RKO (cell line): ENCODE measurements around the gene TSSK3.
A peak's percentile ranks its signal among the peaks of the same experiment; 100 is the strongest.
"Not testable (repeated sequence)": the region's sequence is repeated elsewhere in the genome, so short reads cannot be mapped to it uniquely, and the experiment has no call there.

Experiments used
- DNase-seq: peaks from one replicate; pipeline ENCODE4 v3.0.0-alpha.2; 2016; ENCODE audit warnings: low spot score

TSSK3 gene

GRCh38 chr1:32363713-32364112 lies 1.4 kb downstream of the TSSK3 start:
- DNase-seq: no peak

GRCh38 chr1:32364836-32365235 lies 2.5 kb downstream of the TSSK3 start:
- no peak for DNase-seq

DNA sequence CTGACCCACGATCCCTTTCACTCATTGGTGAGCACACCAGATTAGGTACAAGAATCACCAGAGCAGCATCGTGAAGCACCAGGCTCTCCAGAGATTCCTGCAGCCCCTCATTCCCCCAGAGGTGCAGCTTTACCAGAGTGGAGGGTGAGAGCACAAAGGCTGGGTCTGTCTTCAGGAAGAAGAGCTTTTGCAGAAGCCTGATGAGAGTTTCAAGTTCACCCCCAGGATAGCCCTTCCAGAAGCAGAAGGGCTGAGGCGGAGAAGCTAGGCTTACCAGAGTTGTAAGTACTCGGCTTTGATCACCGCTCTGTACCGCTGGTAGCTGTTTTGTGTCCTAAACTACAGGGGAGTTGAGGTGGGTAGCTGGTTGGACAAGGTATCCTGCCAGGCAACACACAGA lies 3.1 kb downstream of the TSSK3 start:
- no peak for DNase-seq

DNA sequence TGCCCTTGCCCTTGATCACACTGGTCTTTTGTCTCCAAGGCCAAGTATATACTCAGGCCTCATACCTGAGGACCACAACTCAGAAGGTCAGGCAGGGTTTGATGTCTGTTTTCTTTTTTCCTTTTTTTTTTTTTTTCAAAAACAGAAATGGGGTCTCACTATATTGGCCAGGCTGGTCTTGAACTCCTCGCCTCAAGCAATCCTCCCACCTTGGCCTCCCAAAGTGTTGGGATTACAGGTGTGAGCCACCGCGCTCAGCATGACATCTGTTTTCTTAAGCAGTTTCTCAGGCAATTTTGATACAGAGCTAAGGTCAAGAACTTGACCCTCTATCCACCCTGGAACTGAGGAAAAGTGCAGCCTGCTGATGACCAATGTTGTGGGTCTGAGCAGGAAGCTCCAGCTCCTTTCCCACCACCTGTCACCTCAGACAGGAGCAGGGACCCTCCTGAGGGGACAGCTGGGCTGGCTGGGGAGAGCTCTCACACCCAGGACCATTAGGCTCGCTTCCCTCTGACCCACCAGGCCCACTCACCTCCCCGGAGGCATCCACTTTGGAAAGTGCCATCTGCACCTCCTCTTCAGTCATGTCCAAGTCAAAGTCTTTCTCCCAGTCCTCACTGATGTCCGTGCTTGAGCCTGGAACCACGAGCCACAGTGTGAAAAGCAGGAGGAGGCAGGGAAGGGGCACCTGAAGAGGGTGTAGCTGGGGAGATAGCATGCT lies 5.7 kb downstream of the TSSK3 start:
- no peak for DNase-seq

- DNase-seq: no peak
These were observed 9.9 kb downstream of the TSSK3 start for GRCh38 chr1:32372149-32372756.

GRCh38 chr1:32373996-32374592 lies 11.8 kb downstream of the TSSK3 start:
- DNase-seq: no peak

GRCh38 chr1:32376199-32376598 lies 13.9 kb downstream of the TSSK3 start:
- DNase-seq: no peak

GRCh38 chr1:32377541-32378220 lies 15.3 kb downstream of the TSSK3 start:
- no peak for DNase-seq

GRCh38 chr1:32380057-32380456 lies 17.7 kb downstream of the TSSK3 start:
- DNase-seq: no peak

GRCh38 chr1:32386676-32387392 lies 24.5 kb downstream of the TSSK3 start:
- DNase-seq: no peak

DNA sequence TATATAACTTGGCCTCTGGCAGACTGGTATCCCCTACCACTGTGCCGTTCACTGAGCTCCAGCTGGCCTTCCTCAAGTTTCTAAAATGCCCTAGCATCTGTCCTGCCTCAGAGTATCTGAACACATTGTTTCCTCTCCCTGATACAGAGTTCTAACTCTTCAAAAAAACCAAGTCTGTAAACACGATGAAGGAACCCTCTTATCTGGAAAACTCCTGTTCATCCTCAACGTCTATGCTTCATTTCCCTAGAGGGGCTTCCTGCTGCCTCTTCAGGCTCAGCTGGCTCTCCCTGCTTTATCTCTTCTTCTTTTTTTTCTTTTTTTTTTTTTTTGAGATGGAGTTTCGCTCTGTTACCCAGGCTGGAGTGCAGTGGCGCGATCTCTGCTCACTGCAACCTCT lies 26.3 kb downstream of the TSSK3 start:
- no peak for DNase-seq

- no peak for DNase-seq
These were observed 28.8 kb downstream of the TSSK3 start for GRCh38 chr1:32390904-32391870.

DNA sequence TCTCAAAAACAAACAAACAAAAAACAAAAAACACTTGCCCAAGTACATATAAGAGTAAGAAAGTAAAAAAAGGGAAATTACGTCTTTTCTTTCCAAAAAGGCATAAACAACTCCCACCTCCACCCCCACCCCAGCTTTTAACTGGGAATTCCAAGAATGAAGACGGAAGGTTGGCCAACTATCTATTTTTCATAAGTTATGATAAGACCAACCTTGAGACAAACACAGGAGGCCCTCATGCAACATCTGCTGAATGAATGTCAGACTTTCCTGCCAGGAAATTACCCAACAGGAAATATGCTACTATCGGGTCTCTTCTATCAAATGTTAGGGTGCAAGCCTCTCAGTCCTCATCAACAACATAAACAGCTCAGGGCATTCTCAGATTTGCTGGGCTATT lies 30.0 kb downstream of the TSSK3 start:
- DNase-seq: no peak

DNA sequence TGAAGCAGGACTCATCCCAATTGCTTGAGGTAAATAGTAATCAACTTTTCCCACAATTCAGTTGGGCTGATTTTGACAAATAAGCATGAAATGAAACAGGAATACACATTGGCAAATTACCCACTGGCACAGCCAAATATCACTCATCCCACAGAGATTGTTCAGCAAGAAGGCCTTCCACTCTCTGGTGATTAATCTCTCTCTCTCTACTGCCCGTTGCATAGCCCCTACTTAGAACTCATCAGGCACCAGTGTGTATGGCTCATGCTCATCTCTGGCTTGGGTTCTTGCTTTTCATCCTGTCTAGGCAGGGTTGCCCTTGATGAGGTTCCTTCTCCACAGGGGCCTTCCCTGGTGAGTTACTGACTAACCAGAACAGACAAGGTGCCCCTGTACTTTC lies 30.8 kb downstream of the TSSK3 start:
- peak; percentile 78 for DNase-seq

DNA sequence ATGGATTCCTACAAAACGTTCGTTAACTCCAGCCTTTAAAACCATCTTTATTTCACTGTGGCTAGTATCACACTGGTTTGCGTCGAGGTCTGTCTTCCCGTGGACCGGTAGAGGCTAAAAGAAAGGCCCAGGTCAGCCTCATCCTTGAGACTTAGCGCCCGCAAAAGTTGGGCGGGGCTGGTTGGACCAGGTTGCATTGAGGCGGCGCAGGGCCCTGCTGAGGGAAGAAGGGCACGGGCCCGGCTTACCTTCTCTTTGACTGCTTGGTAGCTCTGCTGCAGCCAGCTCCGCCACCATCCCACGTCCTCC lies 31.4 kb downstream of the TSSK3 start:
- DNase-seq: peak; percentile 57

DNA sequence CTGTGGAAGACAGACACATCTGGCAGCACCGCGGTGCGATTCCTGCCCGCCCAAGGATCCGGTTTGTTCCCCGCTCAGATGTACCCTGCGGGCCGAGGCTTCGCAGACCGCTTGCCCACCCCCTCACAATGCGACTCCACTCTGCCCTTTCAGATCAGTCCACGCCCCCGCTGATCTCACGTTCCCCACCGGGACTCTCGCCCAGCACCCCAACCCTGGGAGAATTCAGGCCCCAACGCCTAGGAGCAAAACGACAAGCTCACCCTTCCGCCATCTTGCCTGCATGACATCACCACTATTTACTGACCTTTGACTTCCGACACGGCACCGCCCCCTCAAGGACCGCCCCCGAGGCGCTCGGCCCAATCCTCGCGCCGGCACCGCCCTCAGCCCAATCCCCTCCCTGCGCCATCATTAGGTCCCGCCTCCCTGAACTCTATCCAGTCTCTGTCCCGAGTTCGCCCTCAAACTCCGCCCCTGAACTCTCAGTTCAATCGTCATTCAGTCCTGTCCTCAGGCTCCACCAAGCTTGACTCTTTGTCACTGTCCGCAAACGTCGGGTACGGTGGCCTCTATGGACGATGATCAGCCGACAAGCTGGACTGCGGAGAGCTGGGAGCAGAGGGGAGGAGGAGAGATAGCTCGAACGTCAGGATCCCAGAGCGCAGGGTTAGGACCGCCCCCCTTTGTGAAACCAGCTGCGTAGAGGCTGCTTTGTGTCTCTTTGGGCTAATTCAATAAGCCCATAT lies 32.0 kb downstream of the TSSK3 start, which contains the start of gene BSDC1:
TSS of gene BSDC1 (minus strand) at position 301 of the 749 bp plus-strand sequence. CDS start at position 274, 27 bp downstream.
- peak; percentile 99 for DNase-seq

- peak; percentile 37 for DNase-seq
These were observed 32.6 kb downstream of the TSSK3 start for GRCh38 chr1:32394890-32395432.

- DNase-seq: not testable (repeated sequence)
These were observed 34.2 kb downstream of the TSSK3 start for GRCh38 chr1:32396524-32396923.

- DNase-seq: peak; percentile 45
These were observed 36.1 kb downstream of the TSSK3 start for GRCh38 chr1:32398401-32398800.

DNA sequence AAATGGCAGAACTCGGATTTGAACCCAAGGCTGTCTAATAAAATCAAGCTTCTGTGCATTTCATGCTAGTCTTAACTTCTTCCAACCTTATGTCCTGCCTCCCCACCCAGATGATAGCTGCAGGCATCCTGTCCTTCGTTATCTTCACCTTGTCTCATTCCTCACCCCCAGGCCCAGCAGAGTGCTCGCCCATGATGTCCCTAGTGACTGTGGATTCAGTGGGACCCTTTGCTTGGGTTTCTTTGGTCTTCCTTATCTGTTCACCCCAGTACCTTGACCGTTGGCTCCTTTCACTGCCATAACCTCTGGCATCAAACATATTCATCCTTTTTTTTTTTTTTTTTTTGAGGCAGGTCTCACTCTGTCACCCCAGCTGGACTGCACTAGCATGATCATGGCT lies 37.5 kb downstream of the TSSK3 start:
- DNase-seq: no peak
